Stimulated activated CD8-positive, alpha-beta memory T cell treated with anti-CD3 and anti-CD28 coated beads, Interleukin-7, amount 100 ng/mL, for 4 hours (primary cell): ENCODE results near the gene COQ7.
A peak's percentile ranks its signal among the peaks of the same experiment; 100 is the strongest.

ENCODE experiments used
- DNase-seq, 2 donors: peaks; one replicate each; pipeline ENCODE4 v3.0.0-alpha.2; 2020; ENCODE audit warnings: low read depth in 2 of 2

The COQ7 gene

DNA sequence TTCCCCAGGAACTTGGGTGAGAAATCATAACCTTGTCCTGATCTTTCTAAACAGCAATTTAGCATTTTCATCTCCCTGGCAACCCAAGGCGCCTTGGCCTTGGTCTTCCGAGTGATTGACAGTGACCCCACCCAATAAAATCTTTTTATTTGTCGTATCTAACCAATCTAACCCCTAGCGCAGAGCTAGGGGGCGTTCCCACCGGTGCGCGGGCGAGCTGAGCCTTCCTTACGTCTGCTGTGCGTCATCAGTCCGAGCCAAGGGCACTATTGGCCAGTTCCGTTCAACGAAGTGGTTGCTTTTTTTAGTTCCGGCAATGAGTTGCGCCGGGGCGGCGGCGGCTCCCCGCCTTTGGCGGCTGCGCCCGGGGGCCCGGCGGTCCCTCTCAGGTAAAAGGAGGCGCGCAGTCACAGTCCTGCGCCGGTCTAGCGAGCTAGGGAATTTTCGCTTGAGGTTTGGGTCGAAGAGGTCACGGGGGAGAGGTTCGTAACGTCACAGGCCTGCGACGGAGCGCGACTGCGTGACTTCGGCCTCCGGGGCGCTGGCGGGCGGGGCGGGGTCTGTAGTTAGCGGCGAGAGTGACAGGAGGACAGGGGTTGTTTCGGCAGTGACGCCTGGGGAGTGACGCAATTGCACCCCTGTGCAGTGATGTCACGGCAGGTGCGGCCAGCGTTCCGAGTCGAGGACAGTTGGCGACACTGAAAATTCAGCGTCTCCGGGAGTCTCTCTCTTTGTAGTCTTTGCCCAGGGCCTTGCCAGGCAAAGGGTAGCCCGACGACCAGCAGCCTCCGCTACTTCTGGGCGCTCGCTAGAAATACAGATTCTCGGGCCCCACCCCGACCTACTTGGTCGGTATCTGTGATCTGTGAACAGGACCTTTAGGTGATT lies at the start of gene COQ7:
TSS of gene COQ7 (plus strand) at position 266 of the 888 bp plus-strand sequence. CDS start at position 317, 51 bp downstream.
- DNase-seq, result peak; percentile 97 to 98

DNA sequence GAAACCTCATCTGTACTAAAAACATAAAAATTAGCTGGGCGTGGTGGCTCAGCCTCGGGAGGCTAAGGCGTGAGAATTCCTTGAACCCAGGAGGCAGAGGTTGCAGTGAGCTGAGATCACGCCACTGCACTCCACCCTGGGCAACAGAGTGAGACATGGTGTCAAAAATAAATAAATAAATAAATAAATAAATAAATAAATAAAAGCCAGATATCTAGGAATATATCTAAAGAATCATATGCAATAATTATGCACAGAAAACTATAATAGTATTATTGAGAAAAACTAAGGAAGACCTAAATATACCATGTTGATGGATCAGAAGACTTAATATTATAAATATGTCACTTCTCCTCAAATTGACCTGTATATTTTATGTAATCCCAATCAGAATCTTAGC lies 46.7 kb upstream of the COQ7 start:
- DNase-seq, result no peak

DNA sequence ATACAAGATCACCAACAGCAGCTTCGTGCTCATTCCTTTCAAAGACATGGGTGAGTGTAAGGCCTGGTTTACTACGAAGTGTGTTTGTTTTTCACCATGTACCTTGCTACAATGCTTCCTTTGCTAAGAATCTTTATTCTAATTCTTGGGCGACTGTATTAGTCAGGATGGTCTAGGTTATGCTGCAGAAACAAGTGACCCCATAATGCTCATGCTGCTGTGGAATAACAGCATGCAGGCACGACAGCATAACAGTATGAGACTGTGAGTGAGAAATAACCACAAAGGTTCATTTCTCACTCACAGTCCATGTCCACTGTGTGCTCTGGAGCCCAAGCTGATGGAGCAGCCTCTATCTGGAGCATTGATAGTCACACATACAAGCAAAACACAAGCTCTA lies 45.7 kb upstream of the COQ7 start:
- no peak for DNase-seq

DNA sequence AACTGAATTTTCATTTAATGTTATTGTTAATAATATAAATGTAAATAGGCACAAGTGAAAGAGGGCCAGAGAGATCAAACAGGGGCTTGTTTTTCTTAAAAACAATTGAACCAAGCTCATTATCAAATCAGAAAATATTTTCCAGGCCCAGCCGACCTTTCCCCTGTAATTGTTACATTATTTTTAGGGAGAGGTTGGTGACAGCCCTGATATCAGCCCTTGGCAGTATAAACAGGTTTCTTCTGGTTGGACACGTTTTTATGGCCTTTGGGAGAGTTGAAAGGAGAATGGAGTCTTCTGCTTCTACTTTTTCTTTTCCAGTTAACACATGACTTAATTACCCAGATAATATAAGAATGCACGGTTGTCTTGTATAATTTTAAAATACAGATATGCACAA lies 40.0 kb upstream of the COQ7 start:
- DNase-seq, result no peak

DNA sequence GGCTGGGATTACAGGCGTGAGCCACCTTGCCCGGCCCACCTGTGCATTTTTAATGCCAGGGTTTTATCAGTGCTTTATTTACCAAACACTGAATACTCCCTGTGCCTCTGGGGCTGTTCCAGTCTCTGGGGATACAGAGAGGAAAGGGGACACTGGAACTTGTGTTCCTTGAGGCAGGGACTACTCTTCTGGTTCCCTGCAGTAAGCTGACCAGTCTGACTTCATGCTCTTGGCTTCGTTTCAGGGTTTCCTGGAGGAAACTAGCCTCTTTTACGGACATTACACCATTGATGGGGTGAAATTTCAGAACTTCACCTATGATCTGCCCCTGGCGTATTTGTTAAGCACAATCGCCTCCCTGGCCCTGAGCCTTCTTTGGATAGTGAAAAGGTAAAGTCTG lies 37.4 kb upstream of the COQ7 start:
- DNase-seq, result no peak

DNA sequence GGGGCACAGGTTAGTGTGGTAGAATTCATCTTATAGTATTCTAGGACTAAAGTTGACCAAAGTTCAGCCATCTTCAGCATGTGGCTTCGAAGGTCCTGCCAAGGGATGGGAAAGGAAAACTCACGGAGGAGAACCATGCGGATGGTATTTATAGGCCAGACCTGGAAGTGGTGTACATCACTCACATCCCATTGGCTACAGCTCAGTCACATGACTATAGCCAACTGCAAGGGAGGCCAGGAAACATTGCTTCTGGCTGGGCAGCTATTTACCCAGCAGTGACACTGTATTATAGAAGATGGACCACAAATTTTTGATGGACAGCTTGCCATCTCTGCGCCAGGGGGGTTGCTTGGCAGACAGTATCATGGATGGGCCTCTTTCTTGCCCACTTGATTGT lies 35.7 kb upstream of the COQ7 start:
- no peak for DNase-seq

DNA sequence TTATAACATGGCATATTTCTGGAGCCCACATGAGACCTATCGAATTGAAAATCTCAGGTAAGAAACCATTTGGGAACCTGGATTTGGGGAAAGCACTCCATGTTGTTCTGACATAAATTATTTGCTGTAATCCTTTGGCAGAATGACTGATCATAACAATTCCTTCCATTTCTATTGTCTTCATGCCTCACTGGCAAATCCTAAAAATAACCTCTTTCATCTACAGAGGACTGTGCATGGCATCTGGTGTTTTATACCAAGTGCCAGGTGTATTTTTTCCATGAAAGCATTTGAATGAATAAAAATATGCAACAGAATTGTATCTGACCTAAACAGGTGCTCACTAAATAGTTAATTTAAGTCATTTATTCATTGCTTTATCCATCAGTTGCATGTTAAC lies 33.7 kb upstream of the COQ7 start:
- DNase-seq, result no peak

DNA sequence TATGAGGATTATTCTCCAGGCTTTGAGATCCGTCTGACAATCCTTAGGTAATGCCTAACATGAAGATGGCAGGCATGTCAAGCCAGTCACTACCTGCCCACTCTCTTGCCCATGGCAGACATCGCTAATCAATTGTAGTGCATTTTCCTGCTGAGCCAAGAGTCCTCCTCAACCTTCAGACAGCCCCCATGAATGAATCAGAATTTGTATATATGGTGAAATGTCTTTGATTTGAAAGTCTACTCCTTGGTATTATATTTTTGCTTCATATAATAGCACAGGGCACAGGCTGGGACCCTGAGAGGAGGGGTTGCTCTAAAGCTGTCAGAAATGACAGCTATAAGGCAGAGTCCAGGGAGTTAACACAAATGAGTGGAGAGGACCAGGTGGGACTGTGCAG lies 27.0 kb upstream of the COQ7 start:
- DNase-seq, result no peak

DNA sequence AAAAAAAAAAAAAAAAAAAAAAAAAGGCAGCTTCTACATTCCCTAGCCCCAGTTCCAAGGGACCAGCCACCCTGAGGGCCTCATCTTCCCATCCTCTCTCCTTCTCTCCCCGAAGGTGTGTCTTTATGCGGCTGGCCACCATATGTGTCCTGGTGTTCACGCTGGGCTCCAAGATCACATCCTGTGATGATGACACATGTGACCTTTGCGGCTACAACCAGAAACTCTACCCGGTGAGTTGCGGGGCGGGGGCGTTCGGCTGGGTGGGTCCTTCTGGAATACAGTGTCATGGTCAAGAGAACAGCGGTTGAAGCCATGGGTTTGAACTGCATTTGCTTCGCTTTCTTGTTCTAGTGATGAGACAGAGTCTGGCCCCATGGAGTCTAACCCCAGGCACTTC lies 22.6 kb upstream of the COQ7 start:
- DNase-seq, result no peak

DNA sequence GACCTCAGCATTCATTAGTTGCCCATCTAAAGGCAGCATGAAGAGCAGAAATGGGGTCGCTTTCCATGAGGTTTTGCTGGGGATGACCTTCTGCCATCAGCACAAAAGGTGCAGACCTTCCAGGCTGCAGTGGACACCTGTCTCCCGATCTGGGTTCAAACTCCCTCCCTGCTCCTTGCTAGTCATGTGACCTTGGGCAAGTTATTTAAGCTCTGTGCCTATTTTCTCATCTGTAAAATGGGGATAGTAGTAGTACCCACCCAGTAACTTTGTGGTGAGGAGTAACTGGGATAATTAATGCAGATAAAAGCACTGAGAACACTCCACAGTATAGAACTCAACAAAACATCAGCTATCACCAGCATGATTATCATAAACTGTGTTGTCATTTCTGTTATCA lies 21.4 kb upstream of the COQ7 start:
- DNase-seq, result no peak

DNA sequence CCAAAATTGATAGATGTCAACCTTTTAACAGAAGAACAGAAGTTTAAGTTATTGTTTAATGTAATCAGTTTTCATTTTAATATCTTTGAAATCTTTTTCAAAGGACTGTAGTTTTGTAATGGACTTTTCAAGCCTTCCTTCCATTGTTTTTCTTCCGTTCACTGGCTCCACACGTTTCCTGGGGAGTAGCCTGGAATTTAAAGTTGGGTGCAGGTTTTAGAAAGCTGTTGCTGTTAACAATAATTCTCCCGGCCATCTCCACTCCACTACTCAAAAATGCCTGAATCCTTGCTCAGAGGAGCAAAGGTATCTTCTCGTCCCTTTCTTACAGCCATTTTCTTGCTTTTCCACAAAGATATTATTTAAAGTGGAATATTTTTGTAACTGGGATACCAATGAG lies 4.7 kb upstream of the COQ7 start:
- DNase-seq, result no peak

DNA sequence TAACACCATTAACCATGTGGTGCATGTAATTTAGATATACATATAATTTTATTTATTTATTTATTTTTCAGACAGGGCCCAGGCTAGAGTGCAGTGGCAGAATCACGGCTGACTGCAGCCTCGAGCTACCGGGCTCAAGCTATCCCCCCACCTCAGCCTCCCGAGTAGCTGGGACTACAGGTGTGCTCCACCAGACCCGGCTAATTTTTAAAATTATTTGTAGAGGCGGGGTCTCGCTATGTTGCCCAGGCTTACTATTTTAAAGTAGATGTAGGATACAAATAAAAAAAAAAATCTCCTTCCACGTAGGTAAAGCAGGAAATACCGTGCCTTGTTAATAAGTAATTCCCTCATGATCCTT lies 446 bp upstream of the COQ7 start:
- no peak for DNase-seq

DNA sequence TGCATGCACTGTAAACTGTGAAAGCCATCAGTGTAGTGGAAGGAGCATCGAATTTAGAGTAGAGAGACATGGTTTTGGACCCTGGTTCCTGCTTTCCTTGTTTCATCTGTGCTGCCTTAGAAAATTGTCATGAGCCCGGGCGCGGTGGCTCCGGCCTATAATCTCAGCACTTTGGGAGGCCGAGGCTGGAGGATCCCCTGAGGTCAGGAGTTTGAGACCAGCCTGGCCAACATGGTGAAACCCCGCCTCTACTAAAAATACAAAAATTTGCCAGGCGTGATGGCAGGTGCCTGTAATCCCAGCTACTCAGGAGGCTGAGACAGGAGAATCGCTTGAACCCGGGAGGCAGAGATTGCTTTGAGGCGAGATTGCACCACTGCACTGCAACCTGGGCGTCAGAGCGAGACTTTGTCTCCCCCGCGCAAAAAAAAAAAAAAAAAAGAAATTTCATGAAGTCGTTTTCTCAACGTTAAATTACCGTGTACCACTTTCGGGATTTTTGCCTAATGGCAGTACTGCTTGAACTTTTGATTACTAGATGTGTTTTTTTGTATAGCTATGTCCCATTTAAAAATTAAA lies 912 bp downstream of the COQ7 start:
- DNase-seq, result no peak

DNA sequence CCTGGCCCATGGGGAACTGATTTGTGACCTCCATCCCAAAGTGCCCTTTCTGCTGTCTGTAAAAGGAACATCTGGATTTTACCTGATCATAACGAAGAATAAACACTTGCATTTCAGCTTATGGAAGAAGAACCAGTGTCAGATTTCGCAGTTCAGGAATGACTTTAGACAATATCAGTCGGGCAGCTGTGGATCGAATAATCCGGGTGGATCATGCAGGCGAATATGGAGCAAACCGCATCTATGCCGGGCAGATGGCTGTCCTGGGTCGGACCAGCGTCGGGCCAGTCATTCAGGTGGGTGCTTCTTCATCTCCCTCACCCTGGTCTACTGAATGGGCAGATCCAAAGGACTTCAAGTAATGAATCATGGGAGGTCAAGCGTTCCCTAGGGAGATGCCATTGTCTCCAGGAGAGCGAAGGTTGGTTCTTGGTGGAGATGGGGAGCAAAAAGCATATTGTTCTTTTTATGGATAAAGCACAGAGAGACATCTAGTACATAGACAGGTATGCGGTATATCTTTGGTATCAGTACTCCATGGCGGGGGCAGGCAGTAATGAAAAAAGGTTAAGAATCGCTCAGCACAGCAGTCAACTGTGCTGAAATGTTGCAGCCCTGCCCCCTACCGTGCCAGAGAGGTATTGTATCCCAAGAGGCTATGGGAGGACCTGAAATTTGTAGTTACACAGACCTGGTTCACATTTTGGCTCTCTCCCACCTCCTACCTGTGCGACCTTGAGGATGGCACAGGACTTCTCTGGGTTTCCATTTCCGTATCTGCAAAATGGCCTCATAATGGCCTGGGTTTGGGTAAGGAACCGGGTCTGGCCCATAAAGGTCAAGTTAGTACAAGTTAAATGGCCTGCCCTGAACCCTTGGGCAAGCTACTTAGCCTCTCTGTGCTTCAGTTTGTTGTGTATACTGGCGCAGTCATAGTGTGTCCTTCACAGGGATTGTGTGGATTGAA lies 4.7 kb downstream of the COQ7 start:
- peak in 1 of 2 donors; percentile 17 for DNase-seq

DNA sequence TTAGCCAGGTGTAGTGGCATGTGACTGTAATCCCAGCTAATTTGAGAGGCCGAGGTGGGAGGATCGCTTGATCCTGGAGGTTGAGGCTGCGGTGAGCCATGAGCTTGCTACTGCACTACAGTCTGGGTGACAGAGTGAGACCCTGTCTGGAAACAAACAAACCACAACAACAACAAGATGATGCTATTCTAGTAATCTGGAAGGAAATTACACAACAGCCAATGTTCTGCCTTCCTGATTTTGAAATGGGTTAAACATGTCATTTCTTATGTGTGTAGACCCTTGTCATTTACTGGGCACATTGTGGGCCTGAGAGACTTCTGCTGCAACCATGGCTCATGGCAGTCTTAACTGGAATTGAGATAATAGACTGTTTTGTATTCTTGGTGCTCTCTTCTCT lies 5.9 kb downstream of the COQ7 start:
- no peak for DNase-seq

DNA sequence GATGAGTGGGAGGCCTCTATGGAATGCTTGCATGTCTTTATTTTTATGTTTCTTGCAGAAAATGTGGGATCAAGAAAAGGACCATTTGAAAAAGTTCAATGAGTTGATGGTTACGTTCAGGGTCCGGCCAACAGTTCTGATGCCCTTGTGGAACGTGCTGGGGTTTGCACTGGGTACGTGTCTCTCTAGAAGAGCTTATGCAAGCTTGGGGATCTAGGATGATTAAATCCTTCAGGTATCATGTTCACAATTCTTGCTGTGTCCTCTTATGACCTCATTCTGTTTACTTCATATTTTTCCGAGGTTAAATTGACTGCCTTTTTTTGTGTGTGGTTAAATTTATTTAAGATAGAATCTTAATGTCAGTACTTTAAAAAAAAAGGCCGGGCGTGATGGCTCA lies 6.4 kb downstream of the COQ7 start:
- DNase-seq, result no peak

DNA sequence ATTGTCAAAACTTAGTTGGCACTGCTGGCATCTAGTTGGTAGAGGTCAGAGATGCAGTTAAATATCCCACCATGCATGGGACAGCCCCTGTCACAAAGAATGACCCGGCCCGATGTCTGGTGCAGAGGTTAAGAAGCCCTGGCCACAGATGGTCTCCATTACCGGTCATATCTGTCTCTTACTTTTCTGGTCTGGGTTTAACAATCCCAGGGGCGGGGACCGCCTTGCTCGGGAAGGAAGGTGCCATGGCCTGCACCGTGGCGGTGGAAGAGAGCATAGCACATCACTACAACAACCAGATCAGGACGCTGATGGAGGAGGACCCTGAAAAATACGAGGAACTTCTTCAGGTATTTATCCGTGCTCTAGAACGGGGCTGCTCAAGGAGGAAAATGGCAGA lies 8.1 kb downstream of the COQ7 start:
- no peak for DNase-seq

DNA sequence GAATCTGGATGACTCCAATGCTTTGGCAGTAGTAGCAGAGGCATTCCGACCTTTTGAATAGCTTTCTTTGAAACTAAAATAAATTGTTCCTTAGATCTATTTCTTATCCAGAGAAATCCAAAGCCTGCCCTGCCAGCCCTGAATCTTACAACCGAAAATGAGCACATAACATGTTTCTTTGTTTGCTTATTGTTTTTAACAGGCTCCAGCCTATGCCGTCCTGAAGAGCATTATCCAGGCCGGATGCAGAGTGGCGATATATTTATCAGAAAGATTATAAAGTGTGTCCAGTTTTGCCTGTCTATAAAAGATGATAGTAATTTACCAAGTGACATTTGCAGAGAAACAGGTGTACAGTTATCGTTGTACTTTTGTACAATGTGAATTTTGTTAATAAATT lies 10.5 kb downstream of the COQ7 start:
- no peak for DNase-seq

DNA sequence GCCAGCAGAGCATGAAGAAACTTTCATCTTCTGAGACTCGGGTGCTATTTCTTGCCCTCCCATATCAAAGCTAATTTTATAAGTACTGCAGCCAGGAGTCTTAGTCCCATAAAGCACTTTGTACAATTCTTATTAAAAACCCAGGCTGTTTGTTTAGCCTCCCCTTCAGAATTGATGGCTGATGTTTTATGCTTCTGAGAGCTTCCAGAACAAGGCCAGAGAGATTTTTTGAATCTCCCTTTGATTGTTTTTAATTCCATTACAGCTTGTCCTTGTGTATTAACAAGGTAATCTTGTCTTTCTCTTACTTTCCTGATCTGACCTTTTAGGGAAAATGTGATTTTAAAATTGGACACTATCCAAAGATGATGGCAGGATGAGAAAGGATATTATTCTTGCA lies 16.3 kb downstream of the COQ7 start:
- no peak for DNase-seq

DNA sequence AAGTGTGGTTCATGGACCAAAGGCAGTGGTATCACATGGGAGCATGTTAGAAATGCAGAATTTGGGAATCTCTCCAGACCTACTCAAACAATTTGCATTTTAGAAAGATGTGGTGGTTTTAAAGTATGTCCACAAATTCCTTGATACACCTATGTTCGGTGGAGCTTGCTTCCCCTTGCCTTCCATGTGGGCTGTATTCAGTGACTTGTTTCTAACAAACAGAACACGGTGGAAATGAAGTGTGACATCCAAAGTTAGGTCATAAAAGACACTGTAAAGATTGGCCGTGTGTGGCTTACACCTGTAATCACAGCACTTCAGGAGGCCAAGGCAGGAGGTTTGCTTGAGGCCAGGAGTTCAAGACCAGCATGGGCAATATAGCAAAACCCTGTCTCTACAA lies 16.7 kb downstream of the COQ7 start:
- no peak for DNase-seq

DNA sequence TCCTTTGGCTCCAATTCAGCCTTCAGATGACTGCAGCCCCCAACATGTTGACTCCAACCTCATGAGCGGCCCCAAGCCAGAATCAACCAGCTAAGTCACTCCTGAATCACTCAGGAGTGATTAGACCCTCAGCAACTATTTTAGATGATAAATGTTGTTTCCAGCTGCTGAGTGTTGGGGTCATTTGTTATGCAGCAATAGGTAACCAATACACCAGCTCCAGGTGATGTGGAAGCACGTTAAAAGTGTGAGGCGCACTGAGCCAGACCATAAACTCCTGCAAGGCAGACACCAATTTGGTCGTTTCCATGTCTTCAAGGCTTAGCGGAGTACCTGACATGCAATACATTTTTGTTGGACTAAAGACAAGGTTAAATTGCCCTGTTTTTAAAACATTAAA lies 17.5 kb downstream of the COQ7 start:
- no peak for DNase-seq

DNA sequence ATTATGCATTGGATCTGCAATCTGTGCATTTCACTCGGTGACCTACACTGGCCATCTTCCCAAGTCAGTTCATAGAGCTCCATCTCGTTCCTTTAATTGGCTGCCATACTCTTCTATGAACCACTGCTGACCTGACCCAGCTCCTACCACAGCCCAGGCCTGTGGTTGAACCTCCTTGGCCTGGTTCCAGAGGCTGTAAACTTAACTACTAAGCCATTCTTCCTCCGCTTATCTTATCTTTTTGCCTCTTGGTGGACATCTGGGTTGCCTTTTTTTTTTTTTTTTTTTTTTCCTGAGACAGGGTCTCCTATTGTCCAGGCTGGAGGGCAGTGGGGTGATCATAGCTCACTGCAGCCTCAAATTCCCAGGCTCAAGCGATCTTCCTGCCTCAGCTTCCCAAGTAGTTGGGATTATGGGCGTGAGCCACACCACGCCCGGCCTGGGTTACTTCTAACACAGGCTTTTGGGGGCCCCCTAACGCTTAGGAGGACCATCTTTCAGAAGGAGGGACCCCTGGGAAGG lies 18.3 kb downstream of the COQ7 start:
- no peak for DNase-seq
